Breast epithelium (tissue), 4 donors: Measurements from ENCODE around the gene TNS2. TPM values are rescaled to one million over a fixed set of nuclear protein-coding genes. Genes with fewer than 3 reads are reported as not detected.
A peak's percentile ranks its signal among the peaks of the same experiment; 100 is the strongest.

Experiments used
- DNase-seq, 2 donors: peaks; one replicate each; pipeline ENCODE4 v3.0.0-alpha.2; 2019; ENCODE audit warnings: low spot score in 2 of 2
- H3K27ac ChIP-seq, 2 donors: fragments of 200-600 bp; sonication (generic) in 1 of 2; one replicate each; pipeline ENCODE4 v1.5.1; 2016 to 2019; ENCODE audit warnings: mild to moderate bottlenecking in 1 of 2
- H3K27me3 ChIP-seq, 2 donors: fragments of 200-600 bp; sonication (generic) in 1 of 2; one replicate each; pipeline versions ENCODE4 v1.5.1 to v1.6.0; 2017 to 2019; ENCODE audit warnings: control low read depth in 1 of 2, mild to moderate bottlenecking in 1 of 2
- H3K36me3 ChIP-seq: fragments of 200-600 bp; one replicate; pipeline ENCODE4 v1.5.1; 2019
- H3K4me1 ChIP-seq, 2 donors: fragments of 200-600 bp; sonication (generic); one replicate each; pipeline ENCODE4 v1.5.1; 2016 to 2019; ENCODE audit warnings: control low read depth in 1 of 2
- H3K4me3 ChIP-seq, 3 donors: fragments of 200-600 bp; sonication (generic); 1 replicate in 2 of 3; 2 replicates in 1 of 3; pipeline ENCODE4 v1.5.1; 2016 to 2019; ENCODE audit warnings: mild to moderate bottlenecking in 3 of 3, moderate library complexity in 2 of 3
- H3K9me3 ChIP-seq, 2 donors: fragments of 200-600 bp; sonication (generic) in 1 of 2; one replicate each; pipeline ENCODE4 v1.5.1; 2016 to 2019; ENCODE audit warnings: control low read depth in 1 of 2
- POLR2A ChIP-seq: fragments of 450-650 bp; IDR thresholded peaks from one replicate; pipeline ENCODE4 v1.6.1; 2016; ENCODE audit warnings: antibody characterized with exemption, mild to moderate bottlenecking, moderate library complexity
- POLR2AphosphoS5 ChIP-seq, 3 donors: sonication (generic); formaldehyde crosslinking; IDR thresholded peaks; one replicate each; pipeline ENCODE4 v1.6.1; 2017; ENCODE audit warnings: antibody characterized with exemption in 3 of 3
- intact Hi-C: fragments of 100-400 bp; cut with DNase I; formaldehyde crosslinking; loops from one replicate; pipeline ENCODE4 v1.15.1; 2023; ENCODE audit warnings: low total_unique reads
- total RNA-seq, 3 donors: library from RNA; depleted of rRNA; stranded (reverse); fragments of >200 nt; gene quantifications; one replicate each; pipeline ENCODE4 v1.1.0, GENCODE V29; 2016
- TF ChIP-seq, protein P1 (sequence below), 3 donors: fragments of 450-650 bp; IDR thresholded peaks; one replicate each; pipeline ENCODE4 v1.5.1; 2016 to 2017; ENCODE audit warnings: antibody characterized with exemption in 3 of 3, mild to moderate bottlenecking in 3 of 3, moderate library complexity in 3 of 3

The TNS2 gene
- total RNA-seq, 3 donors from 2014 or later, result 65.4 to 228 (median 156) TPM

DNA sequence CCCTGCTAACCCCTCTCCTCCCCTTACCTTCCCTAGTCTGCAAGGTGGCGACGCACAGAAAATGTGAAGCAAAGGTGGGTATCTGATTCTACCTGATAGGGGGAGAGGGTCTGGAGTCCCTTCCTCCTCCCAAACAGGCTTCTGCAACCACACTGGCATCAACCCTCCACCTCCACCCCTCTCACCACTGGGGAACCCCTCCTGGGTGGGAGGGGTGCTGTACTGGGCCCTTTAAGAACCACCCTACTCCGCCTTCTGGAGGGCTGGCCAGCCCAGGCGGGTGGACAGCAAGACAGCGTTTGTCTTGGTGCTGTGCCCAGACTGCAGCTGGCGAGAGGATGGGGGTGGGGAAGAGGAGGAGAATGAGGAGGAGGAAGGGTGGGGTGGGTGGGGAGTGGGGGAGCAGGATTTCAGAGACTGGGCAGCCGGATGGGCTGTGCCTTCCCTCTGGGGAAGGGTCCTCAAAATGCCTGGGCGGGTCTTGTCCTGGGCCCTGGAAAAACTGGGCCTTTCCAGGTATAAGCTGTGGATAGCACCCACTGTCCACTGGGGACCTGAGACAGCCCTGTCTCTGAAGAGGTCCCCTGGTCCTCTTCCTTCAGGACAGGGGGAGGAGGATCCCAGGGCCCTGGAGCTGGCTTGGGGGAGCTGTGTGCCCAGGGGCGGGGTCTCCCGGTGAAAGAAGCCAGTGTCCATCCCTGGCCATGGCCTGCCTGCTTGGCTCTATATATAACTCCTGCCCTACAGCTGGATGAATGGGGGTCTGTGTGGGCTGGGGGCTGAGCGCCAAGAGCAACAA, 2.8 kb downstream of the TNS2 start:
- Histone ChIP-seq H3K4me1 (peaks cover 17 to 39% of the 10 kb centered on the region in 2 donors), H3K27me3 (no peaks in the 10 kb centered on the region), H3K27ac (peak overlapping the region; percentile 97 to 99), H3K4me3 (peak overlapping the region; percentile 68 to 80 (median 78)), H3K9me3 (no peaks in the 10 kb centered on the region), H3K36me3 (no peaks in the 10 kb centered on the region)
- TF ChIP-seq POLR2AphosphoS5 (IDR thresholded peaks at IDR 0.05), result peak in 2 of 3 donors; percentile 29 to 44
- TF ChIP-seq, protein P1, sequence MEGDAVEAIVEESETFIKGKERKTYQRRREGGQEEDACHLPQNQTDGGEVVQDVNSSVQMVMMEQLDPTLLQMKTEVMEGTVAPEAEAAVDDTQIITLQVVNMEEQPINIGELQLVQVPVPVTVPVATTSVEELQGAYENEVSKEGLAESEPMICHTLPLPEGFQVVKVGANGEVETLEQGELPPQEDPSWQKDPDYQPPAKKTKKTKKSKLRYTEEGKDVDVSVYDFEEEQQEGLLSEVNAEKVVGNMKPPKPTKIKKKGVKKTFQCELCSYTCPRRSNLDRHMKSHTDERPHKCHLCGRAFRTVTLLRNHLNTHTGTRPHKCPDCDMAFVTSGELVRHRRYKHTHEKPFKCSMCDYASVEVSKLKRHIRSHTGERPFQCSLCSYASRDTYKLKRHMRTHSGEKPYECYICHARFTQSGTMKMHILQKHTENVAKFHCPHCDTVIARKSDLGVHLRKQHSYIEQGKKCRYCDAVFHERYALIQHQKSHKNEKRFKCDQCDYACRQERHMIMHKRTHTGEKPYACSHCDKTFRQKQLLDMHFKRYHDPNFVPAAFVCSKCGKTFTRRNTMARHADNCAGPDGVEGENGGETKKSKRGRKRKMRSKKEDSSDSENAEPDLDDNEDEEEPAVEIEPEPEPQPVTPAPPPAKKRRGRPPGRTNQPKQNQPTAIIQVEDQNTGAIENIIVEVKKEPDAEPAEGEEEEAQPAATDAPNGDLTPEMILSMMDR (IDR thresholded peaks at IDR 0.05), result no peak
- DNase-seq, result peak; percentile 79 to 88
- intact Hi-C loops, result no loop called here

- TF ChIP-seq POLR2AphosphoS5 (IDR thresholded peaks at IDR 0.05), result peak in 1 of 3 donors; percentile 33
- TF ChIP-seq, protein P1 (IDR thresholded peaks at IDR 0.05), result peak; percentile 64 to 89 (median 86)
- no peak for TF ChIP-seq POLR2A
- H3K36me3 ChIP-seq, result no peaks in the 10 kb centered on the region
- peak overlapping the region; percentile 97 to 99 for H3K27ac ChIP-seq
- peak; percentile 81 to 83 for DNase-seq
- no peaks in the 10 kb centered on the region for H3K9me3 ChIP-seq
- peak overlapping the region; percentile 68 to 80 (median 78) for H3K4me3 ChIP-seq
- intact Hi-C loops, result no loop called here
- H3K27me3 ChIP-seq, result no peaks in the 10 kb centered on the region
- peaks cover 17 to 39% of the 10 kb centered on the region in 2 donors for H3K4me1 ChIP-seq
Measured at GRCh38 chr12:53053218-53054111, 3.6 kb downstream of the TNS2 start.

DNA sequence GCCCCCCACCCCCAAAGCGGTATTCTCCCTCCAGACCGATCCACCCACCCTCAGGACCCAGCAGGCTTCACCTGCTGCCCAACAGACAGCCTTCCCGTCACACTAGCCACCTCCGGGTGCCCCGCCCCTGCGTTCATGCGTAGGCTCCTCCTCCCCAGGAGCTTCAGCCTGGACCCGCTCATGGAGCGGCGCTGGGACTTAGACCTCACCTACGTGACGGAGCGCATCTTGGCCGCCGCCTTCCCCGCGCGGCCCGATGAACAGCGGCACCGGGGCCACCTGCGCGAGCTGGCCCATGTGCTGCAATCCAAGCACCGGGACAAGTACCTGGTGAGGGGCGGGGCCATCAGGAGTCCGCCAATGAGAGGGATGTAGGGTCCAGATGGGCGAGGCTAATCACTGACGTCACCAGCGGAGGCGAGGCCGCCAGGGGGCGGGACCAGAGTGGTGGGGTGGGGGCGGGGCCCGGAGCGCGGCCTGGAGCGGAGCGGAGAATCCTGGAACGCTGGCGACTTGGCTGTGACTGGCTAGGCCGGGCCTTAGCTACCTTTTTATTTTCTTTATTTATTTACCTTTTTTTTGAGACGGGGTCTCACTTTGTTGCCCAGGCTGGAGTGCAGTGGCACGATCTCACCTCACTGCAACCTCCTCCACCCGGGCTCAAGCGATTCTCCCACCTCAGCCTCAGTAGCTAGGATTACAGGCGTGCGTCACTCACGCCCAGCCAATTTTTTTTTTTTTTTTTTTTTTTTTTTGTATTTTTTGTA, 4.4 kb downstream of the TNS2 start:
- Histone ChIP-seq H3K27ac (peak overlapping the region; percentile 97 to 99), H3K4me1 (peaks cover 17 to 32% of the 10 kb centered on the region in 2 donors), H3K36me3 (no peaks in the 10 kb centered on the region)

DNA sequence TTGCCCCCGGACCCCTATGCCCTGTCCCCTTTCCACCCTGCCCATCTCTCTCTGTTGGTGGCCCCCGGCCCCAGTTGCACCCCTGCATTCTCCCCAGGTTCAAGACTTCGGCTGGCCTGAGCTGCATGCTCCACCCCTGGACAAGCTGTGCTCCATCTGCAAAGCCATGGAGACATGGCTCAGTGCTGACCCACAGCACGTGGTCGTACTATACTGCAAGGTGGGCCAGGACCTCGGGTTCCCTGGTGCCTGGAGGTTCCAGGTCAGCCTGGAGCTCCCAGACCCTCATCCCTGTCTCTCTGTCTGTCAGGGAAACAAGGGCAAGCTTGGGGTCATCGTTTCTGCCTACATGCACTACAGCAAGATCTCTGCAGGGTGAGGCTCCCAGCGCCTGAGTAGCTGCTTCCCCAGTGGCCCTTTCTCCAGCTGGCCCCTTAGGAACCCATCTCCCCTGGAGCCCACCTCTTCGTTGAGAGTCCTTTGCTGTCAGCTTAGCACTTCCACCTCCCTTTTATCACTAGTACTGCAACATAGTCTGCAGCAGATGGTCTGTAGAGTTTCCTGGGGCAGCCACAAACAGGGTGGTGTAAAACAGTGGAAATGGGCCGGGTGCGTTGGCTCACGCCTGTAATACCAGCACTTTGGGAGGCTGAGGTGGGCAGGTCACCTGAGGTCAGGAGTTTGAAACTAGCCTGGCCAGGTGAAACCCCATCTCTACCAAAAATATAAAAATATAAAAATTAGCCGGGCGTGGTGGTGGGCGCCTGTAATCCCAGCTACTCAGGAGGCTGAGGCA, 5.8 kb downstream of the TNS2 start:
- H3K27ac ChIP-seq, result peak overlapping the region in 1 of 2 donors; percentile 97
- no peaks in the 10 kb centered on the region for H3K36me3 ChIP-seq
- peaks cover 17 to 31% of the 10 kb centered on the region in 2 donors for H3K4me1 ChIP-seq
- peak in 1 of 2 donors; percentile 17 for DNase-seq
- no peak overlapping the region for H3K4me3 ChIP-seq
- intact Hi-C loops, result no loop called here
- TF ChIP-seq, protein P1 (IDR thresholded peaks at IDR 0.05), result no peak
- TF ChIP-seq POLR2A, result no peak
- no peaks in the 10 kb centered on the region for H3K9me3 ChIP-seq
- no peaks in the 10 kb centered on the region for H3K27me3 ChIP-seq

More for the DNA sequence above, 4.4 kb downstream of the TNS2 start:
- peak overlapping the region; percentile 36 to 80 (median 68) for H3K4me3 ChIP-seq
- intact Hi-C loops, result no loop called here
- H3K9me3 ChIP-seq, result no peaks in the 10 kb centered on the region
- no peaks in the 10 kb centered on the region for H3K27me3 ChIP-seq
- TF ChIP-seq, protein P1 (IDR thresholded peaks at IDR 0.05), result peak in 2 of 3 donors; percentile 10 to 22
- TF ChIP-seq POLR2A, result peak; percentile 78
- peak; percentile 76 to 87 (median 79) for TF ChIP-seq POLR2AphosphoS5 (IDR thresholded peaks at IDR 0.05)
- peak; percentile 98 for DNase-seq
